ENCODE data around the gene TFCP2.

TFCP2 gene

GRCh38 chr12:51085757-51086156 is 87.2 kb downstream of the TFCP2 start:
- TF ChIP-seq, protein P1, sequence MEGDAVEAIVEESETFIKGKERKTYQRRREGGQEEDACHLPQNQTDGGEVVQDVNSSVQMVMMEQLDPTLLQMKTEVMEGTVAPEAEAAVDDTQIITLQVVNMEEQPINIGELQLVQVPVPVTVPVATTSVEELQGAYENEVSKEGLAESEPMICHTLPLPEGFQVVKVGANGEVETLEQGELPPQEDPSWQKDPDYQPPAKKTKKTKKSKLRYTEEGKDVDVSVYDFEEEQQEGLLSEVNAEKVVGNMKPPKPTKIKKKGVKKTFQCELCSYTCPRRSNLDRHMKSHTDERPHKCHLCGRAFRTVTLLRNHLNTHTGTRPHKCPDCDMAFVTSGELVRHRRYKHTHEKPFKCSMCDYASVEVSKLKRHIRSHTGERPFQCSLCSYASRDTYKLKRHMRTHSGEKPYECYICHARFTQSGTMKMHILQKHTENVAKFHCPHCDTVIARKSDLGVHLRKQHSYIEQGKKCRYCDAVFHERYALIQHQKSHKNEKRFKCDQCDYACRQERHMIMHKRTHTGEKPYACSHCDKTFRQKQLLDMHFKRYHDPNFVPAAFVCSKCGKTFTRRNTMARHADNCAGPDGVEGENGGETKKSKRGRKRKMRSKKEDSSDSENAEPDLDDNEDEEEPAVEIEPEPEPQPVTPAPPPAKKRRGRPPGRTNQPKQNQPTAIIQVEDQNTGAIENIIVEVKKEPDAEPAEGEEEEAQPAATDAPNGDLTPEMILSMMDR (IDR thresholded peaks at IDR 0.05; ENCODE audit: low read length), result no peak
- no peak for TF ChIP-seq EZH2 (optimal IDR thresholded peaks at IDR 0.05; ENCODE audit: low read depth, low read length)
- no peak for TF ChIP-seq EZH2phosphoT487 (IDR thresholded peaks at IDR 0.05; ENCODE audit: low read length)
- DNase-seq, result no peak
- Histone ChIP-seq H3K9ac (ENCODE audit: low read length) (no peak overlapping the region), H3K9me3 (replicated peaks; ENCODE audit: insufficient read depth, low read length) (no peaks in the 10 kb centered on the region), H3K4me2 (ENCODE audit: low read depth, low read length) (no peak overlapping the region), H3K79me2 (ENCODE audit: low read length) (no peaks in the 10 kb centered on the region), H3K9me2 (replicated peaks; ENCODE audit: insufficient read depth, low read length) (no peaks in the 10 kb centered on the region), H3F3A (ENCODE audit: insufficient read depth, low read length) (no peaks in the 10 kb centered on the region), H2AFZ (ENCODE audit: low read length) (no peak overlapping the region), H3K27me3 (replicated peaks; ENCODE audit: insufficient read depth, low read length) (no peaks in the 10 kb centered on the region), H3K4me1 (ENCODE audit: low read length) (peaks cover 5% of the 10 kb centered on the region; the same call in 1 of the 2 replicates), H3K36me3 (replicated peaks; ENCODE audit: insufficient read depth, low read length) (no peaks in the 10 kb centered on the region), H3K27ac (ENCODE audit: low read length) (no peak overlapping the region), H4K20me1 (ENCODE audit: insufficient read depth, low read length) (no peaks in the 10 kb centered on the region), H3K4me3 (ENCODE audit: low read length) (no peak overlapping the region)

DNA sequence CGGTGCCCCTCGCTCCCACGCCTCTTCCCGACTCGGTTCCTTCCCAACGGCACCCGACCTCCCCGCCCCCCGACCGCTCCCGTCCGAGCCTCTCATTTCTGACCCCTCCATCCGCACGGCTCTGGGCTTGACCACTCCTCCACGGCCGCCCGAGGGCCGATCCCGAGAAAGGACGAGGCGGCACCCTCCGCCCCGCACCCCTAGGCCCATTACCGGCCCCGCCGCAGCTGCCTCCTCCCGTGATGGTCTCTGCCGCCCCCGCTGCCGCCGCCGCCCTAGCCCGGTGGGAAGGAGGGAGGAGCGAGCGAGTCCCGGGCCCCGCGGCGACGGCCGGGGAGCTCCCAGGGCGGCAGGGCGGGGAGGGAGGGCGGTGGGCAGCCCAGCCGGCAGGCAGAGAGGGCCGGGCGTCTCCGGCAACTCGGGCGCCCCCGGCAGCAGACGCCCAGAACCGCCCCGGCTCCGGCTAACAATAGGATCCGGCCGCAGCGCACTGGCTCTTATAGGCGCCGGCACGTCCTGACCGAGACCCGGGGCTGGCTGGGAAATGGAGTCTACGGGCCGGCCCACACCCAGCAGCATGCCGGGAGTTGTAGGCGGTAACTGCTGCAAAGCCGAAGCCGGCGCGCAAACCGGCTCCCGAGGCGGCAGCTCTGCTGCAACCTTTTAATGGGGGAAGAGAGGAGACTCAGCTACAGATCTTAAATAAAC is 89.7 kb downstream of the TFCP2 start, which contains the start of gene CSRNP2:
Gene CSRNP2 (minus strand): TSS at position 471 of the 708 bp plus-strand sequence. CDS start 7,035 bp downstream, outside the sequence.
- no peaks in the 10 kb centered on the region for H3K9me2 ChIP-seq (replicated peaks; ENCODE audit: insufficient read depth, low read length)
- peak within 1 kb of the TSS; percentile 96 for H3K4me2 ChIP-seq (ENCODE audit: low read depth, low read length)
- H2AFZ ChIP-seq (ENCODE audit: low read length), result peak within 1 kb of the TSS; percentile 97
- no peaks in the 10 kb centered on the region for H3K9me3 ChIP-seq (replicated peaks; ENCODE audit: insufficient read depth, low read length)
- H3K27ac ChIP-seq (ENCODE audit: low read length), result no peak within 1 kb of the TSS
- H3K36me3 ChIP-seq (replicated peaks; ENCODE audit: insufficient read depth, low read length), result no peaks in the 10 kb centered on the region
- no peaks in the 10 kb centered on the region for H3K79me2 ChIP-seq (ENCODE audit: low read length)
- no peak for TF ChIP-seq EZH2phosphoT487 (IDR thresholded peaks at IDR 0.05; ENCODE audit: low read length)
- TF ChIP-seq, protein P1 (IDR thresholded peaks at IDR 0.05; ENCODE audit: low read length), result no peak
- no peak for TF ChIP-seq EZH2 (optimal IDR thresholded peaks at IDR 0.05; ENCODE audit: low read depth, low read length)
- H3K4me1 ChIP-seq (ENCODE audit: low read length), result peaks cover 5% of the 10 kb centered on the region; the same call in 1 of the 2 replicates
- no peaks in the 10 kb centered on the region for H3F3A ChIP-seq (ENCODE audit: insufficient read depth, low read length)
- H4K20me1 ChIP-seq (ENCODE audit: insufficient read depth, low read length), result no peaks in the 10 kb centered on the region
- peak within 1 kb of the TSS; percentile 67 for H3K9ac ChIP-seq (ENCODE audit: low read length)
- DNase-seq, result peak; percentile 97
- peak within 1 kb of the TSS; percentile 81 for H3K4me3 ChIP-seq (ENCODE audit: low read length)
- no peaks in the 10 kb centered on the region for H3K27me3 ChIP-seq (replicated peaks; ENCODE audit: insufficient read depth, low read length)

DNA sequence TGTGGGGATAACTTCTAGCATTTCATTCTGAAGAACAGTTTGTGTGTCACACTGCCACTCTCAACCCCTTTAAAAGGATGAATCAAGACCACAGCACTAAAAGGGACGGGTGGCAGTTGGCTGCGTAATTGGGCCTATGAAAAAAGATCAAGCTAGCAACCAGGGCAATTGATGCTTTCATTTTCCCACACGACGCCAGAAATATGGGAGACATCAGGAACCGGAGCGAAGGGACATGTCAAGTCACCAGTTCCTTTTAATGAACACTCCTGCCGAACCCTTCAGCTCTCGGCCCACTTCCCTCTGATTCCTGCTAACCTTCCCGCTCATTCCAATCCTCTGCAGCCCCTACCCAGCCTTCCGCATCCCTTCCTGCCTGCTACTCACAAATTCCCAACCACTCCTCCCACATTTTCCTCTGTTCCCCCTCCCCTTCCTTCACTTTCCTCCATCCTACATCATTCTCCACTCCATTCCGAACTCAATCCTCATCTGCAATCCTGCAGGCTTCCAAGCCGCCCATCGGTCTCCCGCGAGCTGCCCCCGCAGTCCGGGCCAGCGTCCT is 90.3 kb downstream of the TFCP2 start:
- H2AFZ ChIP-seq (ENCODE audit: low read length), result peak overlapping the region; percentile 72
- no peaks in the 10 kb centered on the region for H3K27me3 ChIP-seq (replicated peaks; ENCODE audit: insufficient read depth, low read length)
- no peaks in the 10 kb centered on the region for H4K20me1 ChIP-seq (ENCODE audit: insufficient read depth, low read length)
- no peaks in the 10 kb centered on the region for H3K36me3 ChIP-seq (replicated peaks; ENCODE audit: insufficient read depth, low read length)
- no peaks in the 10 kb centered on the region for H3K79me2 ChIP-seq (ENCODE audit: low read length)
- TF ChIP-seq EZH2 (optimal IDR thresholded peaks at IDR 0.05; ENCODE audit: low read depth, low read length) (no peak), EZH2phosphoT487 (IDR thresholded peaks at IDR 0.05; ENCODE audit: low read length) (no peak)
- TF ChIP-seq, protein P1 (IDR thresholded peaks at IDR 0.05; ENCODE audit: low read length), result no peak
- no peak for DNase-seq
- peak overlapping the region; percentile 81 for H3K4me3 ChIP-seq (ENCODE audit: low read length)
- H3K4me1 ChIP-seq (ENCODE audit: low read length), result peaks cover 5% of the 10 kb centered on the region; the same call in 1 of the 2 replicates
- H3K27ac ChIP-seq (ENCODE audit: low read length), result no peak overlapping the region
- H3K4me2 ChIP-seq (ENCODE audit: low read depth, low read length), result peak overlapping the region; percentile 89
- no peaks in the 10 kb centered on the region for H3K9me2 ChIP-seq (replicated peaks; ENCODE audit: insufficient read depth, low read length)
- peak overlapping the region; percentile 67 for H3K9ac ChIP-seq (ENCODE audit: low read length)
- no peaks in the 10 kb centered on the region for H3F3A ChIP-seq (ENCODE audit: insufficient read depth, low read length)
- no peaks in the 10 kb centered on the region for H3K9me3 ChIP-seq (replicated peaks; ENCODE audit: insufficient read depth, low read length)

Data from MM.1S (cell line).